Subcutaneous adipose tissue (tissue), 4 donors: ENCODE results near the gene CLEC4D. TPM values are rescaled to one million over a fixed set of nuclear protein-coding genes. Genes with fewer than 3 reads are reported as not detected.
"Not testable (repeated sequence)": the region's sequence is repeated elsewhere in the genome, so short reads cannot be mapped to it uniquely, and the experiment has no call there.

ENCODE experiments used
- CTCF ChIP-seq: fragments of 450-650 bp; IDR thresholded peaks from one replicate; pipeline ENCODE4 v1.5.1; 2016; ENCODE audit warnings: low read depth, mild to moderate bottlenecking, control low read depth, antibody characterized with exemption, moderate library complexity
- total RNA-seq, 4 donors: library from RNA; depleted of rRNA; stranded (reverse); fragments of >200 nt; gene quantifications; one replicate each; pipeline ENCODE4 v1.1.0, GENCODE V29; 2016

Gene CLEC4D
- total RNA-seq, 4 donors from 2014 or later: 0.57 to 3.8 (median 1.3) TPM

- TF ChIP-seq CTCF: no peak
Observed at GRCh38 chr12:8508910-8509841, 4.1 kb upstream of the CLEC4D start.

- no peak for TF ChIP-seq CTCF
Observed at GRCh38 chr12:8517971-8518370, 4.7 kb downstream of the CLEC4D start.

GRCh38 chr12:8519171-8519570 is 5.9 kb downstream of the CLEC4D start:
- TF ChIP-seq CTCF: no peak

- TF ChIP-seq CTCF: no peak
Observed at GRCh38 chr12:8527250-8528130, 14.2 kb downstream of the CLEC4D start.

- TF ChIP-seq CTCF: no peak
Observed at GRCh38 chr12:8532045-8532444, 18.7 kb downstream of the CLEC4D start.

GRCh38 chr12:8540831-8541230 is 27.5 kb downstream of the CLEC4D start, which contains the start of gene CLEC4E:
TSS of gene CLEC4E (minus strand) at chr12:8540905. CDS start at chr12:8540797, 108 bp downstream.
- not testable (repeated sequence) for TF ChIP-seq CTCF

GRCh38 chr12:8541562-8541961 is 28.3 kb downstream of the CLEC4D start:
- TF ChIP-seq CTCF: no peak
